Gastroesophageal sphincter (tissue), 4 donors: Measurements from ENCODE around the gene SOX15. TPM values are rescaled to one million over a fixed set of nuclear protein-coding genes. Genes with fewer than 3 reads are reported as not detected.

Experiments
- ATAC-seq: fragments of 150-250 bp; one replicate; pipeline ENCODE4 v1.9.1; 2016; ENCODE audit warnings: mild to moderate bottlenecking, moderate library complexity
- H3K27ac ChIP-seq, 4 donors: fragments of 200-600 bp; sonication (generic) in 3 of 4; 1 replicate in 3 of 4; 2 replicates in 1 of 4; pipeline ENCODE4 v1.5.1; 2016 to 2019
- H3K27me3 ChIP-seq: fragments of 200-600 bp; sonication (generic); one replicate; pipeline ENCODE4 v1.5.1; 2019
- H3K36me3 ChIP-seq, 2 donors: fragments of 200-600 bp; sonication (generic); one replicate each; pipeline ENCODE4 v1.5.1; 2019; ENCODE audit warnings: control low read depth in 1 of 2
- H3K4me1 ChIP-seq, 3 donors: fragments of 200-600 bp; sonication (generic); 1 replicate in 2 of 3; 2 replicates in 1 of 3; pipeline ENCODE4 v1.5.1; 2016 to 2019; ENCODE audit warnings: control low read depth in 2 of 3
- H3K4me3 ChIP-seq, 2 donors: fragments of 200-600 bp; sonication (generic); one replicate each; pipeline ENCODE4 v1.5.1; 2019; ENCODE audit warnings: mild to moderate bottlenecking in 1 of 2, moderate library complexity in 1 of 2
- H3K9me3 ChIP-seq, 3 donors: fragments of 200-600 bp; sonication (generic); one replicate each; pipeline ENCODE4 v1.5.1; 2017 to 2019; ENCODE audit warnings: control low read depth in 2 of 3
- CTCF ChIP-seq, 4 experiments: fragments of 200-600 bp in 2 of 4; fragments of 450-650 bp in 2 of 4; sonication (generic) in 1 of 4; IDR thresholded peaks; one replicate each; pipeline ENCODE4 v1.5.1; 2017 to 2019; ENCODE audit warnings: antibody characterized with exemption in 4 of 4, mild to moderate bottlenecking in 2 of 4, moderate library complexity in 2 of 4
- EP300 ChIP-seq: sonication (generic); formaldehyde crosslinking; IDR thresholded peaks from one replicate; pipeline ENCODE4 v1.6.1; 2017; ENCODE audit warnings: antibody characterized with exemption, mild to moderate bottlenecking
- POLR2A ChIP-seq, 2 donors: fragments of 450-650 bp; IDR thresholded peaks; one replicate each; pipeline ENCODE4 v1.6.1; 2017; ENCODE audit warnings: antibody characterized with exemption in 2 of 2, mild to moderate bottlenecking in 2 of 2, moderate library complexity in 1 of 2
- POLR2AphosphoS5 ChIP-seq: sonication (generic); formaldehyde crosslinking; IDR thresholded peaks from one replicate; pipeline ENCODE4 v1.6.1; 2017; ENCODE audit warnings: antibody characterized with exemption
- WGBS, 2 donors: methylation state at CpG; one replicate each; pipeline ENCODE4 v1.1.5; 2018; ENCODE audit warnings: low coverage in 1 of 2; 5-methylcytosine and 5-hydroxymethylcytosine counted together
- total RNA-seq, 4 donors: library from RNA; depleted of rRNA; stranded (reverse); fragments of >200 nt; gene quantifications; one replicate each; pipeline ENCODE4 v1.1.0, GENCODE V29; 2016

The SOX15 gene
- total RNA-seq, 4 donors from 2014 or later: 5.1 to 9.0 (median 5.9) TPM

- TF ChIP-seq CTCF (IDR thresholded peaks at IDR 0.05) (no peak), EP300 (no peak), POLR2AphosphoS5 (no peak), POLR2A (IDR thresholded peaks at IDR 0.05) (no peak)
- WGBS, 2 donors: 0% methylated on average over 1 of the region's 30 CpGs; no CpG with 5 or more reads in 1 of the 2 donors
- Histone ChIP-seq H3K27ac (peak overlapping the region; percentile 64 to 89 (median 88)), H3K36me3 (peaks cover under 1 to 53% of the 10 kb centered on the region in 2 donors), H3K27me3 (no peaks in the 10 kb centered on the region), H3K4me1 (peaks cover 0 to 55% (median 24%) of the 10 kb centered on the region in 3 donors), H3K9me3 (no peaks in the 10 kb centered on the region), H3K4me3 (peak overlapping the region; percentile 35 to 74)
- ATAC-seq: peak; percentile 26
These were observed 1.2 kb downstream of the SOX15 start for GRCh38 chr17:7588553-7589203.

DNA sequence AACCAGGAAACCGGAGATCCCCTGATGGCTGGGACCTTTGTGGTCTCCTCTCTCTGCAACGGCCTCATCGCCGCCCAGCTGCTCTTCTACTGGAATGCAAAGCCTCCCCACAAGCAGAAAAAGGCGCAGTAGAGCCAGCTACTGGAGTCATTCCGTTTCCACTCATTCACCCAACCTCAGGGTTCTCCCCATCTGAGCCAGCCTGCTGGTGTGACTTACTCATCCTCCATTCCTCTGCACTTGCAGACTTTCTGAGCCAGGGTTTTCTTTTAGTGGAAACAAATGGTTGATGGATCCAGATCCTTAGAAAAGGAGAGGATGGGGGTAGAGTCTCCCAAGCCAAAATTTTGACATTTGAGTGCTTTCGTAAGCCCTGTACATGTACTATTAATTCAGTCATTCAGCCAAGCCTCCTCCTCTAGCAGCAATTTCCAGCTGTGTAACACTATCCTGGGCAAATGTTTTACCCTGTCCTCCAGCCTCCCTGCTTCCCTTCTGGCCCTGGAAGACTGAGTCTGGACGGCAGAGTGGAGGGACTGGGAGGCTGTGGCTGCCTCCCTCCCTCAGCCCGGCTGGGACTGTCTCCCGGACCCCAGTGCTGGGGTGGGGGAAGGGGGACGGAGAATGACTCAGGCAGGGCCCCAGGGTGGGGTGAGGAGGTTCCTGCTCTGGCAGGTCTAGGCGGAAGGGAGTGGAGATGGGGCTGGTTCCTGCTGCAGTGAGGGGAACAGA is 2.3 kb downstream of the SOX15 start:
- 43 to 52% methylated on average over 4 to 8 of the region's 12 CpGs for WGBS, 2 donors
- peak overlapping the region in 3 of 4 donors; percentile 87 to 89 (median 89) for H3K27ac ChIP-seq
- H3K27me3 ChIP-seq: no peaks in the 10 kb centered on the region
- TF ChIP-seq CTCF (IDR thresholded peaks at IDR 0.05): no peak
- TF ChIP-seq EP300: no peak
- TF ChIP-seq POLR2AphosphoS5: no peak
- peak in 1 of 2 donors; percentile 11 for TF ChIP-seq POLR2A (IDR thresholded peaks at IDR 0.05)
- peak overlapping the region in 1 of 2 donors; percentile 74 for H3K4me3 ChIP-seq
- peaks cover 2 to 64% (median 32%) of the 10 kb centered on the region in 3 donors for H3K4me1 ChIP-seq
- H3K36me3 ChIP-seq: peaks cover 0 to 43% of the 10 kb centered on the region in 2 donors
- no peaks in the 10 kb centered on the region for H3K9me3 ChIP-seq
- no peak for ATAC-seq

GRCh38 chr17:7586673-7587419 is 3.0 kb downstream of the SOX15 start:
- Histone ChIP-seq H3K36me3 (peaks cover 0 to 35% of the 10 kb centered on the region in 2 donors), H3K27me3 (no peaks in the 10 kb centered on the region), H3K4me3 (no peak overlapping the region), H3K4me1 (peaks cover 2 to 71% (median 39%) of the 10 kb centered on the region in 3 donors), H3K9me3 (no peaks in the 10 kb centered on the region), H3K27ac (peak overlapping the region in 3 of 4 donors; percentile 87 to 89 (median 89))
- ATAC-seq: no peak
- no peak for TF ChIP-seq POLR2AphosphoS5
- TF ChIP-seq CTCF (IDR thresholded peaks at IDR 0.05): peak in 1 of 4 experiments; percentile 25
- 39 to 76% methylated on average over 3 to 5 of the region's 9 CpGs for WGBS, 2 donors

- 0% methylated on average over 8 to 24 of the region's 69 CpGs for WGBS, 2 donors
- H3K27me3 ChIP-seq: no peaks in the 10 kb centered on the region
- peak within 1 kb of the TSS; percentile 27 to 64 for H3K4me3 ChIP-seq
- peak within 1 kb of the TSS; percentile 57 to 95 (median 93) for H3K27ac ChIP-seq
- peaks cover 0 to 27% of the 10 kb centered on the region in 2 donors for H3K36me3 ChIP-seq
- peaks cover 2 to 88% (median 40%) of the 10 kb centered on the region in 3 donors for H3K4me1 ChIP-seq
- no peaks in the 10 kb centered on the region for H3K9me3 ChIP-seq
- peak; percentile 90 for ATAC-seq
- TF ChIP-seq CTCF (IDR thresholded peaks at IDR 0.05) (peak in 3 of 4 experiments; percentile 13 to 27 (median 22)), POLR2A (IDR thresholded peaks at IDR 0.05) (peak; percentile 28 to 47), POLR2AphosphoS5 (peak; percentile 55), EP300 (no peak)
These were observed 6.4 kb downstream of the SOX15 start, which contains the start of gene MPDU1 for GRCh38 chr17:7583253-7584109. TSS of gene MPDU1 (plus strand) at chr17:7583852. CDS start at chr17:7583863, 11 bp downstream.
